Epithelial cell of proximal tubule (primary cell): ENCODE results near the gene CCDC195. TPM values are rescaled to one million over a fixed set of nuclear protein-coding genes. Genes with fewer than 3 reads are reported as not detected.

Experiments
- DNase-seq: peaks from one replicate; pipeline ENCODE4 v3.0.0-alpha.2; 2011; ENCODE audit warnings: low read depth
- H3K4me3 ChIP-seq: 2 replicates; pipeline ENCODE4 v1.5.1; 2011; ENCODE audit warnings: low read depth, mild to moderate bottlenecking, low read length
- total RNA-seq: library from RNA; depleted of rRNA; stranded (reverse); fragments of >200 nt; gene quantifications from 2 replicates; pipeline ENCODE4 v1.2.3, GENCODE V29; 2015
- TF ChIP-seq, protein P1 (sequence below): conservative IDR thresholded peaks from 2 replicates; pipeline ENCODE4 v1.5.1; 2012; ENCODE audit warnings: low read depth, mild to moderate bottlenecking, low read length

CCDC195 gene
- total RNA-seq, 1 donor from 2014 or later = not detected

DNA sequence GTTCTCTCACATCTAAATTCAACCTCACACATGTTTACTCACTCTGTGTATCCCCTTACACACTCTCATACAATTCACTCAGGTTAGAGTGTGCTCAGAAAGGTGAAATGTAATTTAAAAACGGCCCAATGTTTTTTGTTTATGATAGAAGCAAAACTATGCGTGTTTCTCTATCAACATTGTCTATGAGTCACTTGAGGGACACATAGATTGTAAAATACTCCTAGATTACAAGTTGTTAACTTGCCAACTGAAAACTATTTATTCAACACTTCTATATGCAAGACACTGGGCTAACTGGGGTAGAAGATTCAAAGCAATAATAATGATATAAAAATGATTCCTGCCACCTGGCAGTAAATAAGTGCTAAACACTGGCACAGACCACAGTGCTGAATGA is 24.6 kb downstream of the CCDC195 start:
- no peak overlapping the region for H3K4me3 ChIP-seq
- TF ChIP-seq, protein P1, sequence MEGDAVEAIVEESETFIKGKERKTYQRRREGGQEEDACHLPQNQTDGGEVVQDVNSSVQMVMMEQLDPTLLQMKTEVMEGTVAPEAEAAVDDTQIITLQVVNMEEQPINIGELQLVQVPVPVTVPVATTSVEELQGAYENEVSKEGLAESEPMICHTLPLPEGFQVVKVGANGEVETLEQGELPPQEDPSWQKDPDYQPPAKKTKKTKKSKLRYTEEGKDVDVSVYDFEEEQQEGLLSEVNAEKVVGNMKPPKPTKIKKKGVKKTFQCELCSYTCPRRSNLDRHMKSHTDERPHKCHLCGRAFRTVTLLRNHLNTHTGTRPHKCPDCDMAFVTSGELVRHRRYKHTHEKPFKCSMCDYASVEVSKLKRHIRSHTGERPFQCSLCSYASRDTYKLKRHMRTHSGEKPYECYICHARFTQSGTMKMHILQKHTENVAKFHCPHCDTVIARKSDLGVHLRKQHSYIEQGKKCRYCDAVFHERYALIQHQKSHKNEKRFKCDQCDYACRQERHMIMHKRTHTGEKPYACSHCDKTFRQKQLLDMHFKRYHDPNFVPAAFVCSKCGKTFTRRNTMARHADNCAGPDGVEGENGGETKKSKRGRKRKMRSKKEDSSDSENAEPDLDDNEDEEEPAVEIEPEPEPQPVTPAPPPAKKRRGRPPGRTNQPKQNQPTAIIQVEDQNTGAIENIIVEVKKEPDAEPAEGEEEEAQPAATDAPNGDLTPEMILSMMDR = no peak
- DNase-seq = no peak

DNA sequence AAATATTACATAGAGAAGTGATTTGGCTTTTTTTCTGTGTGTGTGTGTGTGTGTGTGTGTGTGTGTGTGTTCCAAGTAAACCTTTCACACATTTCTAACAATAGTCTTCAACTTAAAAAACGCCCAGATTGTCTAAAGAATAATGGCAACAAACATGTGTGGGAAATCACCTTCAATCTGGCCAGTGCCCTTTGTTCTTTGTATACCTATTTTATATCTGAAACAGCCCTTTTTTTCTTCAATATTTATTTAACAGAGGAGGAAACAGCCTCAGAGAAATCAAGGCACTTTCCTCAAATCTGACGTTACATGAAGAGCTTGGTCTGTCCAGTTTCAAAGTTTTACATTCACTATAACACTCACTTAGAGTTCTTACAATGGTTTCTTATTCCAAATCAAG is 25.3 kb downstream of the CCDC195 start:
- no peak overlapping the region for H3K4me3 ChIP-seq
- TF ChIP-seq, protein P1 = no peak
- no peak for DNase-seq

DNA sequence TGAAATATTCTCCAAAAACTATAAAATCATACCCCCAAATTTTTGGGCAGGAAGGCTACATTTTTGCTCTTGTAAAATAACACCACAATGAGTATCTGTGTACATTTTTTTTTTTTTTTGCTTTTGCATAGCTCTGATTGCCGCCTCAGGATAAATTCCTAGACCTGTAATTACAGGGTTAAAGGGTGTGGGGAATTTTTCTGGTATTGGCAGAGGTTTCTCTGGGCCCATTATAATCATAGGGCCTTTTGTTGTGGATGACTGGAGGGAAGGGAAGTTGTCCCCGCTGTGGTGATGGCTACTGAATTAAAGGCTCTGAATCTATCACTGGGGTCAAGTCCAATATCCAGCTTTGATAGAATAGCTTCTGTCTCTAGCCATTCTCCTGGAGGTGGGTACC is 26.6 kb downstream of the CCDC195 start:
- no peak overlapping the region for H3K4me3 ChIP-seq
- DNase-seq = no peak
- TF ChIP-seq, protein P1 = no peak

DNA sequence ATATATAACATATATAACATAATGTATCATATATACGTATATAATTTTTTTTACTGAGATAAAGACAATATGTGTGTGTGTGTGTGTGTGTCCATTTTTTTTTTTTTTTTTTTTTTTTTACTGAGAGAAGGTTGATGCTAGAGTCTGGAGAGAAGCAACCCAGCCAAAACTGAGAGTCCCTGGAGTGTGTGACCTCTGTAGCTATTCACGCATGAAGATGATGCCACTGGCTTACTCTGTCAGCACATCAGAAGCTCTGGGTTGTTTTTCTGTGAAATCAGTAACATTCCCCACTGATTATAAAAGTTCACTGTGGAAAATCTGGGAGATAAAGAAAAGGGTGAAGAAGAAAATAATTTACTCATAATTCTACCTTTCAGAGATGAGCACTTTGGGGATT is 27.2 kb downstream of the CCDC195 start:
- no peak for DNase-seq
- TF ChIP-seq, protein P1 = no peak
- no peak overlapping the region for H3K4me3 ChIP-seq

DNA sequence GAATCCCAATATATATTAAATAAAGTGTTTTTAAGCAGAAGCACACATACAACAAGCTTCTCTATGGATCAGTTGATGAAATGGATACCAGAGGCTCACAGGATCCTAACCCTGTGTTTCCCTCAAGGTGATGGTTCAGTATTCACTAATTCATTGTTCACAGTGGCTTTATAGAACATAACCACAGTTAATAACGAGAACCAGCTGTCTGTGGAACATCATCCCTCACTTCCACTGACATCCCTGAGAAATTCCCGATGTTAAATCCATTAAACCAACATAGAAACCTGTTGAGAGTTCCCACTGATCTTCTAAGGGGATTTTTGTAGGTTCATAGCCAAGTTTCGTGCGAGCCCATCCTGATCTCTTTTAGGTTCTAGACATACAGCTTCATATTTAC is 29.0 kb downstream of the CCDC195 start:
- DNase-seq = no peak
- TF ChIP-seq, protein P1 = no peak
- H3K4me3 ChIP-seq = no peak overlapping the region

DNA sequence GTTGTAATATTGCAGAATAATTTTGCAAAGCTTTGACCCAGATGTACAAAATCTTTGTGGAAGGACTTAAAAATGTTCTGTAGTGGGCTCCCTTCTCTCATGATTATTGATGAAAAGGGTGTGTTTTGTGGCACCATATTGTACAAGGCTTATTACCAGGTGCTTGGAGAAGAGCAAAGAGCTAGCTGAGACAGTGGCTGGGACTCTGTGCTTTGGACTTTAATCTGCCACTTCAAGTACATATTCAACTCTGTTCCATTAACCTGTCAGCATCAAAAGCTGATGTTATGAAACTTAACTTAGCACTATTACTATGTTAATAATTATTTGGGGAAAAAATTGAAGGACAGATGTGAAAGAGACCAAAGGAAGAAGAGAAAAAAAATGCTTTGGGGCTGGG is 31.0 kb downstream of the CCDC195 start:
- no peak overlapping the region for H3K4me3 ChIP-seq
- TF ChIP-seq, protein P1 = no peak
- DNase-seq = no peak

DNA sequence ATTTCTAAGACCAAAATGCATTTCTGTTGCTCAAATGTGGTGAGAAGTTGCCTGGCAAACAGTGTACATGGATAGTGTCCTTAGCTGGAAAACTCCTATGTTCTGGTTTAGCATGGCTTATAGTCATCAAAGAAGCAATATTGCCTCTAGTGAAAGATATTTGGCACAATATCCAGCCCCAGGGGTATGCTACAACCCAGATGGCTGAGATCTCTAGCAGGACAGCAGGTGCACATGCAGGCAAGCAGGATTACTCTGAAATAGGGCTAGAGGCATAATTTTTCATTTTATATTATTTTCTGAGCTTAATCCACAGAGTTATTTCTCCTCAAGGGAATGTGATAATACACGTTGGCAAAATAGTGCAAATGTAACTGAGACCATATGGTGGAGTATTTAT is 34.0 kb downstream of the CCDC195 start:
- DNase-seq = no peak
- TF ChIP-seq, protein P1 = no peak
- no peak overlapping the region for H3K4me3 ChIP-seq
